ENCODE data around the gene KRT5.

GRCh38 chr12:52540531-52540930 is 20.3 kb upstream of the KRT5 start:
- TF ChIP-seq CTCF (IDR thresholded peaks at IDR 0.05) (no peak), POLR2A (IDR thresholded peaks at IDR 0.05) (no peak)

Data from Peyer's patch (tissue), 4 donors.